HG02588 (cell line): ENCODE results near the gene FGD5.

ENCODE experiments used
- ATAC-seq: cut with Tn5 transposase; IDR thresholded peaks from one replicate; pipeline ENCODE4 v1.9.1; 2021; ENCODE audit warnings: mild to moderate bottlenecking, moderate library complexity; ENCODE audit not compliant: unreplicated experiment

Gene FGD5

GRCh38 chr3:14787630-14788029 is 31.1 kb upstream of the FGD5 start:
- ATAC-seq, result no peak

GRCh38 chr3:14788644-14789043 is 30.1 kb upstream of the FGD5 start:
- ATAC-seq, result no peak

GRCh38 chr3:14789221-14789620 is 29.5 kb upstream of the FGD5 start:
- ATAC-seq, result no peak

GRCh38 chr3:14789640-14790285 is 29.0 kb upstream of the FGD5 start:
- ATAC-seq, result no peak

- ATAC-seq, result no peak
Measured at GRCh38 chr3:14791343-14791945, 27.3 kb upstream of the FGD5 start.

- ATAC-seq, result no peak
Measured at GRCh38 chr3:14792691-14793121, 26.1 kb upstream of the FGD5 start.

- ATAC-seq, result no peak
Measured at GRCh38 chr3:14793126-14793857, 25.5 kb upstream of the FGD5 start.

- ATAC-seq, result no peak
Measured at GRCh38 chr3:14793858-14794234, 24.9 kb upstream of the FGD5 start.

- no peak for ATAC-seq
Measured at GRCh38 chr3:14794435-14794834, 24.3 kb upstream of the FGD5 start.

- no peak for ATAC-seq
Measured at GRCh38 chr3:14795996-14796395, 22.8 kb upstream of the FGD5 start.

GRCh38 chr3:14796403-14797077 is 22.2 kb upstream of the FGD5 start:
- ATAC-seq, result no peak

GRCh38 chr3:14797731-14798130 is 21.0 kb upstream of the FGD5 start:
- no peak for ATAC-seq

- no peak for ATAC-seq
Measured at GRCh38 chr3:14798231-14798630, 20.5 kb upstream of the FGD5 start.

- ATAC-seq, result no peak
Measured at GRCh38 chr3:14799146-14799545, 19.6 kb upstream of the FGD5 start.

GRCh38 chr3:14801031-14801430 is 17.7 kb upstream of the FGD5 start:
- no peak for ATAC-seq

GRCh38 chr3:14801668-14802380 is 16.9 kb upstream of the FGD5 start:
- no peak for ATAC-seq

GRCh38 chr3:14802381-14802731 is 16.4 kb upstream of the FGD5 start:
- ATAC-seq, result no peak

GRCh38 chr3:14803101-14803980 is 15.4 kb upstream of the FGD5 start:
- ATAC-seq, result no peak

- ATAC-seq, result no peak
Measured at GRCh38 chr3:14803981-14804834, 14.6 kb upstream of the FGD5 start.
